NCI-H2196 (cell line): ENCODE data around the gene ADD1.
"Not testable (repeated sequence)": the region's sequence is repeated elsewhere in the genome, so short reads cannot be mapped to it uniquely, and the experiment has no call there.

Source experiments
- DNase-seq: peaks from one replicate; lab custom pipeline; 2025; ENCODE audit not compliant: unreplicated experiment; lab: John Stamatoyannopoulos, UW

The ADD1 gene

GRCh38 chr4:2943364-2944090, 99.9 kb downstream of the ADD1 start:
- no peak for DNase-seq

GRCh38 chr4:2944091-2944482, 100.4 kb downstream of the ADD1 start:
- no peak for DNase-seq

GRCh38 chr4:2944586-2945526, 101.2 kb downstream of the ADD1 start:
- DNase-seq: no peak

GRCh38 chr4:2945619-2946604, 102.3 kb downstream of the ADD1 start:
- not testable (repeated sequence) for DNase-seq

GRCh38 chr4:2946812-2947600, 103.4 kb downstream of the ADD1 start:
- no peak for DNase-seq

- DNase-seq: no peak
Measured at GRCh38 chr4:2947926-2948325, 104.3 kb downstream of the ADD1 start.

- peak; percentile 27 for DNase-seq
Measured at GRCh38 chr4:2948895-2949781, 105.5 kb downstream of the ADD1 start.

- no peak for DNase-seq
Measured at GRCh38 chr4:2949782-2950125, 106.1 kb downstream of the ADD1 start.

GRCh38 chr4:2950221-2950989, 106.8 kb downstream of the ADD1 start:
- DNase-seq: no peak

- DNase-seq: no peak
Measured at GRCh38 chr4:2953496-2953895, 109.9 kb downstream of the ADD1 start.

GRCh38 chr4:2954358-2955185, 110.9 kb downstream of the ADD1 start:
- no peak for DNase-seq

- not testable (repeated sequence) for DNase-seq
Measured at GRCh38 chr4:2955186-2956044, 111.8 kb downstream of the ADD1 start.

GRCh38 chr4:2958446-2958845, 114.8 kb downstream of the ADD1 start:
- no peak for DNase-seq

- not testable (repeated sequence) for DNase-seq
Measured at GRCh38 chr4:2960450-2960849, 116.8 kb downstream of the ADD1 start.

GRCh38 chr4:2961421-2961810, 117.8 kb downstream of the ADD1 start:
- DNase-seq: no peak

- no peak for DNase-seq
Measured at GRCh38 chr4:2961811-2962441, 118.3 kb downstream of the ADD1 start.
